Upper lobe of left lung (tissue), 4 donors: ENCODE measurements around the gene VWA1.
"Not testable (repeated sequence)": the region's sequence is repeated elsewhere in the genome, so short reads cannot be mapped to it uniquely, and the experiment has no call there.

Experiments used
- CTCF ChIP-seq, 6 experiments: fragments of 450-650 bp in 4 of 6; fragments of 200-600 bp in 2 of 6; sonication (generic) in 2 of 6; IDR thresholded peaks; one replicate each; pipeline ENCODE4 v1.5.1; 2016 to 2019; ENCODE audit warnings: antibody characterized with exemption in 6 of 6
- POLR2A ChIP-seq, 4 donors: fragments of 450-650 bp; IDR thresholded peaks; one replicate each; pipeline ENCODE4 v1.5.1; 2016 to 2017; ENCODE audit warnings: antibody characterized with exemption in 4 of 4, mild to moderate bottlenecking in 2 of 4
- POLR2AphosphoS5 ChIP-seq, 2 donors: sonication (generic); formaldehyde crosslinking; IDR thresholded peaks; one replicate each; pipeline ENCODE4 v1.5.1; 2017; ENCODE audit warnings: antibody characterized with exemption in 2 of 2

DNA sequence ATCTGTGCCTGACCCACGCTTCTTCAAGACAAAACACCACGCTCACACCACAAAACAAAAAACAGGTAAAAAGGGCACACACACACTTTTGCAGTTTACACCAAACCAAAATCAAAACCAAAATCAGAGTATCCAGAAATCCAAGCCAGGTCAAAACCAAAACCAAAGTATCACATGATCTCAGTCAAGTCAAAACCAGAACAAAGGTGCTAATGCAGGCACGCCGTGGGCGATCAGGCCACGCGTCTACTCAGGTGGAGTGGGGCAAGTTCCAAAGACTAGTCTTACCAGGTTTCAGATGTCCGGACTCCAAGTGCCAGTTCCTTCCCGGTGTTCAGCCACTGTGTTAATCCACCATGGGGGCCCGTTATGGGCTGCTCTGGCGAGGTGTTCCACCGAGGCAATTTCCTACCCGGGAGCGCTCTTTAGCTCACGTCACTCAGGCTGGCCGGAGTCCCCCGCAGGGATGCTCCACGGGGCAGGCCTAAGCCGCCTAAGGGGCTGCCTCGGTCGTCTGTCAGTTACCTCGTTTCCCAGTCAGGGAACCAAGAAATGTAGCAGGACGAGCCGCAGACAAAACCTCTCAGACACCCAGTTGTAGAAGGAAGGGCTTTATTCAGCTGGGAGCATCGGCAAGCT is 17.5 kb upstream of the VWA1 start:
- TF ChIP-seq CTCF, POLR2A, POLR2AphosphoS5 (IDR thresholded peaks at IDR 0.05): not testable (repeated sequence)
